ENCODE measurements around the gene SLC1A7.

DNA sequence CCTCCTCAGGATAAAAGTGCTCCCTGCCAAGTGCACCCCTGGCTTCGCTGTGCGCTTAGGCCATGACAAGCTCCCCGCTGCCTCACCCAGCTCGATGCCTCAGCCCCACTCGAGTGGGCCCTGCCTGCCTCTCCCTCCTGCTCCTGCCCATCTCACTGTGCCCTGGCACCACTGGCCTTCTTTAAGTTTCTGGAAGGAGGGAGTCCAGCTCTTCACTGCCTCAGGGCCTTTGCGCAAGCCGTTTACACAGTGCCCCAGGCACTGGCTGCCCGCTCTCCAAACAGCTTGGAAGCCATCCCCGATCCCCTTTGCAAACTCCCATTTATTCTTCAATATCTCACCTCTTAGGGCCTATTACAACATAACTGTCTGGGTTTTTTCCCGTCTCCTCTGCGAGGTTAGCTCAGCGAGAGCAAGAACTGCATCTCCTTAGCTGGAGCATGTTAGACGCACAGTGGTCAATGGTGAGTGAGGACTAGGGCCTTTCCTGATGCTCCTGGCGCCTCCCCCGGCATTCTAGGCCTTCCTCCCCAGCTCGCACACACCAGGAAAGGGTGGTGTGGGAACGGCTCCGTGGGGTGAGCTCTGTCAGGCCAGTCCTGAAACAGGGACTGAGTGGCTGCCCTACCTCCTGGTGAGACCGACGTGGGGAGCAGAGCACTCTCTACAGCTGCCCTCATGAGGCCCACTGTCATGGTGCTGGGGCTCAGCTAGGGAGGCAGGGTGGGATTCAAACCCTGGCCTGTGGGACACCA, 48.5 kb downstream of the SLC1A7 start:
- TF ChIP-seq, protein P1, sequence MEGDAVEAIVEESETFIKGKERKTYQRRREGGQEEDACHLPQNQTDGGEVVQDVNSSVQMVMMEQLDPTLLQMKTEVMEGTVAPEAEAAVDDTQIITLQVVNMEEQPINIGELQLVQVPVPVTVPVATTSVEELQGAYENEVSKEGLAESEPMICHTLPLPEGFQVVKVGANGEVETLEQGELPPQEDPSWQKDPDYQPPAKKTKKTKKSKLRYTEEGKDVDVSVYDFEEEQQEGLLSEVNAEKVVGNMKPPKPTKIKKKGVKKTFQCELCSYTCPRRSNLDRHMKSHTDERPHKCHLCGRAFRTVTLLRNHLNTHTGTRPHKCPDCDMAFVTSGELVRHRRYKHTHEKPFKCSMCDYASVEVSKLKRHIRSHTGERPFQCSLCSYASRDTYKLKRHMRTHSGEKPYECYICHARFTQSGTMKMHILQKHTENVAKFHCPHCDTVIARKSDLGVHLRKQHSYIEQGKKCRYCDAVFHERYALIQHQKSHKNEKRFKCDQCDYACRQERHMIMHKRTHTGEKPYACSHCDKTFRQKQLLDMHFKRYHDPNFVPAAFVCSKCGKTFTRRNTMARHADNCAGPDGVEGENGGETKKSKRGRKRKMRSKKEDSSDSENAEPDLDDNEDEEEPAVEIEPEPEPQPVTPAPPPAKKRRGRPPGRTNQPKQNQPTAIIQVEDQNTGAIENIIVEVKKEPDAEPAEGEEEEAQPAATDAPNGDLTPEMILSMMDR (IDR thresholded peaks at IDR 0.05) = no peak
- TF ChIP-seq POLR2A (IDR thresholded peaks at IDR 0.05) (no peak), EP300 (IDR thresholded peaks at IDR 0.05) (no peak), POLR2AphosphoS5 (IDR thresholded peaks at IDR 0.05) (no peak)
